ENCODE measurements around the gene FCER1A. TPM values are rescaled to one million over a fixed set of nuclear protein-coding genes. Genes with fewer than 3 reads are reported as not detected.

The FCER1A gene
- total RNA-seq, 1 donor from 2014 or later = not detected

GRCh38 chr1:159282118-159282517, 20.0 kb upstream of the FCER1A start:
- DNase-seq (ENCODE audit: low read depth) = no peak
- H3K4me3 ChIP-seq (ENCODE audit: low read depth, low read length) = no peak overlapping the region
- TF ChIP-seq CTCF (conservative IDR thresholded peaks at IDR 0.05; ENCODE audit: low read depth, low read length) = no peak

- no peak for TF ChIP-seq CTCF (conservative IDR thresholded peaks at IDR 0.05; ENCODE audit: low read depth, low read length)
- no peak for DNase-seq (ENCODE audit: low read depth)
- no peak overlapping the region for H3K4me3 ChIP-seq (ENCODE audit: low read depth, low read length)
Observed at GRCh38 chr1:159289060-159289459, 13.1 kb upstream of the FCER1A start.

- DNase-seq (ENCODE audit: low read depth) = no peak
- H3K4me3 ChIP-seq (ENCODE audit: low read depth, low read length) = no peak overlapping the region
- no peak for TF ChIP-seq CTCF (conservative IDR thresholded peaks at IDR 0.05; ENCODE audit: low read depth, low read length)
Observed at GRCh38 chr1:159291424-159291823, 10.7 kb upstream of the FCER1A start.

GRCh38 chr1:159296706-159297375, 5.3 kb upstream of the FCER1A start:
- no peak overlapping the region for H3K4me3 ChIP-seq (ENCODE audit: low read depth, low read length)
- no peak for TF ChIP-seq CTCF (conservative IDR thresholded peaks at IDR 0.05; ENCODE audit: low read depth, low read length)
- DNase-seq (ENCODE audit: low read depth) = no peak

GRCh38 chr1:159300146-159300545, 2.0 kb upstream of the FCER1A start:
- TF ChIP-seq CTCF (conservative IDR thresholded peaks at IDR 0.05; ENCODE audit: low read depth, low read length) = no peak
- H3K4me3 ChIP-seq (ENCODE audit: low read depth, low read length) = no peak overlapping the region
- DNase-seq (ENCODE audit: low read depth) = no peak

- no peak overlapping the region for H3K4me3 ChIP-seq (ENCODE audit: low read depth, low read length)
- DNase-seq (ENCODE audit: low read depth) = no peak
- TF ChIP-seq CTCF (conservative IDR thresholded peaks at IDR 0.05; ENCODE audit: low read depth, low read length) = no peak
Observed at GRCh38 chr1:159307346-159308020, 5.3 kb downstream of the FCER1A start.

- DNase-seq (ENCODE audit: low read depth) = no peak
- H3K4me3 ChIP-seq (ENCODE audit: low read depth, low read length) = no peak overlapping the region
- TF ChIP-seq CTCF (conservative IDR thresholded peaks at IDR 0.05; ENCODE audit: low read depth, low read length) = no peak
Observed at GRCh38 chr1:159311679-159312078, 9.5 kb downstream of the FCER1A start.
